Measurements from ENCODE around the gene SLC24A4. TPM values are rescaled to one million over a fixed set of nuclear protein-coding genes. Genes with fewer than 3 reads are reported as not detected.

The SLC24A4 gene
- total RNA-seq, 3 donors from 2014 or later (not counting 1 experiment from before 2014, with no cell fraction given): 1.1 to 3.2 (median 2.1) TPM

DNA sequence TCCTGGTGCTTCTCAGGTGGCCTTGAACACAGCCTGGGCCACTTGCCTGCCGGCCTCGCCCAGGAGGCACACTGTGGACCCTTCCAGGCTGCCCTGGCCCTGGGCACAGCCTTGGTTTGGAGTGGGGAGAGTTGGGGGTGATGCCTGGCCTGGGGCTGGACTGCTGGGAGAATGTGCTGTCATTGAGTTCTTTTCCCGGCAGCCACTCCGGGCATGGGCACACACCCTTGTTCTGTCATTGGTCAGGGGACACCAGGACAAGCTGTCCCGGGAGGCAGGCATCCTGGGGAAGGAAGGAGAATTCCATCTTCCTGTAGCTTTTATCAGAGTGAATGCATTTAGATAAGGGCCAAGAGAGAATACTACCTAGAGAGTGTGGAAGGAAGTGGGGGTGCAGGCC, 128.8 kb downstream of the SLC24A4 start:
- Mint-ChIP-seq H3K36me3 (no peaks in the 10 kb centered on the region), H3K4me1 (peaks cover 12 to 18% of the 10 kb centered on the region in 2 donors), H3K27me3 (ENCODE audit: low read depth in 2 of 2) (no peaks in the 10 kb centered on the region), H3K4me3 (no peak overlapping the region), H3K9me3 (no peaks in the 10 kb centered on the region), H3K27ac (no peak overlapping the region)
- Histone ChIP-seq H3K9me3 (ENCODE audit: control insufficient read depth, insufficient read depth, low read length) (no peaks in the 10 kb centered on the region), H3K4me1 (ENCODE audit: control insufficient read depth, insufficient read depth, low read length) (peaks cover 10% of the 10 kb centered on the region), H3K4me3 (ENCODE audit: low read length) (no peak overlapping the region), H3K36me3 (ENCODE audit: control insufficient read depth, insufficient read depth, low read length) (no peaks in the 10 kb centered on the region), H3K27me3 (ENCODE audit: control insufficient read depth, insufficient read depth, low read length) (no peaks in the 10 kb centered on the region), H3K27ac (ENCODE audit: low read length) (no peak overlapping the region)
- ATAC-seq (no peak), DNase-seq (no peak)
- WGBS (ENCODE audit: insufficient coverage): 87% methylated on average over 5 of the region's 5 CpGs
- TF ChIP-seq, protein P1, sequence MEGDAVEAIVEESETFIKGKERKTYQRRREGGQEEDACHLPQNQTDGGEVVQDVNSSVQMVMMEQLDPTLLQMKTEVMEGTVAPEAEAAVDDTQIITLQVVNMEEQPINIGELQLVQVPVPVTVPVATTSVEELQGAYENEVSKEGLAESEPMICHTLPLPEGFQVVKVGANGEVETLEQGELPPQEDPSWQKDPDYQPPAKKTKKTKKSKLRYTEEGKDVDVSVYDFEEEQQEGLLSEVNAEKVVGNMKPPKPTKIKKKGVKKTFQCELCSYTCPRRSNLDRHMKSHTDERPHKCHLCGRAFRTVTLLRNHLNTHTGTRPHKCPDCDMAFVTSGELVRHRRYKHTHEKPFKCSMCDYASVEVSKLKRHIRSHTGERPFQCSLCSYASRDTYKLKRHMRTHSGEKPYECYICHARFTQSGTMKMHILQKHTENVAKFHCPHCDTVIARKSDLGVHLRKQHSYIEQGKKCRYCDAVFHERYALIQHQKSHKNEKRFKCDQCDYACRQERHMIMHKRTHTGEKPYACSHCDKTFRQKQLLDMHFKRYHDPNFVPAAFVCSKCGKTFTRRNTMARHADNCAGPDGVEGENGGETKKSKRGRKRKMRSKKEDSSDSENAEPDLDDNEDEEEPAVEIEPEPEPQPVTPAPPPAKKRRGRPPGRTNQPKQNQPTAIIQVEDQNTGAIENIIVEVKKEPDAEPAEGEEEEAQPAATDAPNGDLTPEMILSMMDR (IDR thresholded peaks at IDR 0.05): no peak
- intact Hi-C loops (cut with micrococcal nuclease): no loop called here

DNA sequence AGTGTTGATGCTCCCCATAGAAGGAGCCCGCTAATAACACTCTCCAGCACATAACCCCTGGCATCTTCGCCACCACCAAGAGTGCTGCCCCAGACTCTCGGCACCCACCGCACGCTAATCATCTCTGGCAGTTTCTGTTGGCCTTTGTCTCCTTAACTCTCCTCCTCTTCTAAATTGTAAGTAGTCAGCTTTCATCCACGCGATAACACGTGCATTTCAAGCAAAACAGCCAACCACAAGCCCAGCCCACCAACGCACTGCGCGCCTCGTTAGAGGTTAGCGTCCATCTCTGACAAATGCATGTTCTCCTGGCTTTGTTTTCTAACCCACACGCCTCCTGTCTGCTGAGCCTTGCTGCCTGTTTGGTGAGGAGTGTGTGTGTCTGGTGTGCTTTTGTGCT, 129.5 kb downstream of the SLC24A4 start:
- no peaks in the 10 kb centered on the region for H3K27me3 Mint-ChIP-seq (ENCODE audit: low read depth in 2 of 2)
- 93% methylated on average over 14 of the region's 14 CpGs for WGBS (ENCODE audit: insufficient coverage)
- ATAC-seq: no peak
- H3K27me3 ChIP-seq (ENCODE audit: control insufficient read depth, insufficient read depth, low read length): no peaks in the 10 kb centered on the region
- no peak overlapping the region for H3K27ac ChIP-seq (ENCODE audit: low read length)
- peaks cover 3% of the 10 kb centered on the region for H3K4me1 ChIP-seq (ENCODE audit: control insufficient read depth, insufficient read depth, low read length)
- no peaks in the 10 kb centered on the region for H3K9me3 Mint-ChIP-seq
- TF ChIP-seq, protein P1 (IDR thresholded peaks at IDR 0.05): no peak
- intact Hi-C loops (cut with micrococcal nuclease): no loop called here
- H3K4me1 Mint-ChIP-seq: peaks cover 5 to 15% of the 10 kb centered on the region in 2 donors
- no peaks in the 10 kb centered on the region for H3K36me3 Mint-ChIP-seq
- no peaks in the 10 kb centered on the region for H3K9me3 ChIP-seq (ENCODE audit: control insufficient read depth, insufficient read depth, low read length)
- no peak overlapping the region for H3K4me3 Mint-ChIP-seq
- H3K4me3 ChIP-seq (ENCODE audit: low read length): no peak overlapping the region
- no peak overlapping the region for H3K27ac Mint-ChIP-seq
- no peaks in the 10 kb centered on the region for H3K36me3 ChIP-seq (ENCODE audit: control insufficient read depth, insufficient read depth, low read length)
- DNase-seq: no peak

DNA sequence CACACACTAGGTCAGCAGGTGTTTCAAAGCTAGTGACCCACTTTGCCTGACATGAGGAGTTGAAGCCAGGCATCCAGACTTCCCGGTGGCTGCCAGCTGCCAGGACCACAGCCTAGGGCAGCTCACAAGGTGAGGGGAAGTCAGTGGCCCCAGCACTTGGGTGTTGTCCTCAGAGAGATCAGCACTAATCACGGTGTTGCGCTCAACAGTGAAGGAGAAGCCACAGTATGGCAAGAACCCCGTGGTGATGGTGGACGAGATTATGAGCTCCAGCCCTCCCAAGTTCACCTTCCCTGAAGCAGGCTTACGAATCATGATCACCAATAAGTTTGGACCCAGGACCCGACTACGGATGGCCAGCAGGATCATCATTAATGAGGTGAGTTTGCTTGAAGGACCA, 130.7 kb downstream of the SLC24A4 start:
- H3K27me3 Mint-ChIP-seq (ENCODE audit: low read depth in 2 of 2): no peaks in the 10 kb centered on the region
- no peaks in the 10 kb centered on the region for H3K9me3 Mint-ChIP-seq
- H3K27ac Mint-ChIP-seq: no peak overlapping the region
- H3K36me3 ChIP-seq (ENCODE audit: control insufficient read depth, insufficient read depth, low read length): no peaks in the 10 kb centered on the region
- no peaks in the 10 kb centered on the region for H3K4me1 ChIP-seq (ENCODE audit: control insufficient read depth, insufficient read depth, low read length)
- no peak for ATAC-seq
- TF ChIP-seq, protein P1 (IDR thresholded peaks at IDR 0.05): no peak
- no peak for DNase-seq
- no peak overlapping the region for H3K4me3 ChIP-seq (ENCODE audit: low read length)
- no peaks in the 10 kb centered on the region for H3K27me3 ChIP-seq (ENCODE audit: control insufficient read depth, insufficient read depth, low read length)
- no peak overlapping the region for H3K4me3 Mint-ChIP-seq
- H3K9me3 ChIP-seq (ENCODE audit: control insufficient read depth, insufficient read depth, low read length): no peaks in the 10 kb centered on the region
- 92% methylated on average over 8 of the region's 8 CpGs for WGBS (ENCODE audit: insufficient coverage)
- intact Hi-C loops (cut with micrococcal nuclease): no loop called here
- peaks cover 0 to 10% of the 10 kb centered on the region in 2 donors for H3K4me1 Mint-ChIP-seq
- no peaks in the 10 kb centered on the region for H3K36me3 Mint-ChIP-seq
- H3K27ac ChIP-seq (ENCODE audit: low read length): no peak overlapping the region

DNA sequence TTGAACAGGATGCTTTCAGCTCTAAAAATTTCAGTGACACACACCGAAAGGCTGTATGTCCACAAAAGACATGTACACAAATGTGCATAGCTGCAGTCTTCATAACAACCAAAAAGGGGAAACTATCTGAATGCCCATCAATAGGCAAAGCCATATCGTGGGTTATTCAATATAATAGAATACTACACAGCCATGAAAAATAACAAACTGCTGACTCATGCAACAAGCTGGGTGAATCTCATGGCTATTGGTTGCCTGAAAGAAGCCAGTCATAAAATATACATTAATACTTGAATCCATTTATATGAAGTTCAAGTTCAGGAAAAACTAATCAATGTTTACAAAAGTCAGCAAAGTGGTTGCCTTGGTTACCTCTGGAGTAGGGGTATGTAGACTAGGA, 132.3 kb downstream of the SLC24A4 start:
- Mint-ChIP-seq H3K36me3 (no peaks in the 10 kb centered on the region), H3K9me3 (no peaks in the 10 kb centered on the region), H3K27me3 (ENCODE audit: low read depth in 2 of 2) (no peaks in the 10 kb centered on the region), H3K4me1 (peaks cover 0 to 20% of the 10 kb centered on the region in 2 donors), H3K27ac (no peak overlapping the region), H3K4me3 (no peak overlapping the region)
- no peak overlapping the region for H3K27ac ChIP-seq (ENCODE audit: low read length)
- no peaks in the 10 kb centered on the region for H3K27me3 ChIP-seq (ENCODE audit: control insufficient read depth, insufficient read depth, low read length)
- TF ChIP-seq, protein P1 (IDR thresholded peaks at IDR 0.05): no peak
- no peaks in the 10 kb centered on the region for H3K9me3 ChIP-seq (ENCODE audit: control insufficient read depth, insufficient read depth, low read length)
- WGBS (ENCODE audit: insufficient coverage): 94% methylated on average over 2 of the region's 2 CpGs
- ATAC-seq: no peak
- no peak overlapping the region for H3K4me3 ChIP-seq (ENCODE audit: low read length)
- intact Hi-C loops (cut with micrococcal nuclease): no loop called here
- H3K36me3 ChIP-seq (ENCODE audit: control insufficient read depth, insufficient read depth, low read length): no peaks in the 10 kb centered on the region
- DNase-seq: no peak
- peaks cover 12% of the 10 kb centered on the region for H3K4me1 ChIP-seq (ENCODE audit: control insufficient read depth, insufficient read depth, low read length)
